HepG2 (cell line): ENCODE results near the gene DNLZ. TPM values are rescaled to one million over a fixed set of nuclear protein-coding genes. Genes with fewer than 3 reads are reported as not detected.
A peak's percentile ranks its signal among the peaks of the same experiment; 100 is the strongest.

ENCODE experiments used
- ARNT ChIP-seq: fragments of 450-650 bp; IDR thresholded peaks from 2 replicates; pipeline ENCODE4 v1.6.1; 2017
- ATF6 ChIP-seq: sonication (generic); formaldehyde crosslinking; conservative IDR thresholded peaks from 2 replicates; pipeline ENCODE4 v1.4.0; 2020; ENCODE audit warnings: missing genetic modification reagents
- ATF7 ChIP-seq, 2 experiments: fragments of 450-650 bp in 1 of 2; sonication (generic) in 1 of 2; formaldehyde crosslinking in 1 of 2; IDR thresholded peaks; 2 replicates each; pipeline versions ENCODE4 v1.4.0 to v1.6.1; 2016 to 2020; ENCODE audit warnings: antibody characterized with exemption in 1 of 2, mild to moderate bottlenecking in 1 of 2, missing genetic modification reagents in 1 of 2
- DMTF1 ChIP-seq: sonication (generic); formaldehyde crosslinking; IDR thresholded peaks from 2 replicates; pipeline ENCODE4 v1.4.0; 2020; ENCODE audit warnings: mild to moderate bottlenecking, missing genetic modification reagents
- ELK4 ChIP-seq: sonication (generic); formaldehyde crosslinking; IDR thresholded peaks from 2 replicates; pipeline ENCODE4 v1.9.0; 2021; ENCODE audit warnings: missing genetic modification reagents, borderline replicate concordance
- EZH2 ChIP-seq: conservative IDR thresholded peaks from 2 replicates; pipeline ENCODE4 v1.6.1; 2012; ENCODE audit warnings: mild to moderate bottlenecking, low read depth, low read length, moderate library complexity
- GABPB1 ChIP-seq: IDR thresholded peaks from 2 replicates; pipeline ENCODE4 v1.6.1; 2016; ENCODE audit warnings: mild to moderate bottlenecking, missing genetic modification reagents, moderate library complexity, missing compliant biosample characterization
- GATA4 ChIP-seq: sonication (generic); IDR thresholded peaks from 2 replicates; pipeline ENCODE4 v1.6.1; 2016; ENCODE audit warnings: antibody characterized with exemption, low read depth, borderline replicate concordance
- KMT2A ChIP-seq: sonication (generic); formaldehyde crosslinking; IDR thresholded peaks from 2 replicates; pipeline ENCODE4 v1.4.0; 2020; ENCODE audit warnings: missing genetic modification reagents
- MTERF4 ChIP-seq: sonication (generic); formaldehyde crosslinking; IDR thresholded peaks from 2 replicates; pipeline ENCODE4 v1.8.0; 2023; ENCODE audit warnings: mild to moderate bottlenecking, missing genetic modification reagents
- NFYB ChIP-seq: sonication (generic); formaldehyde crosslinking; IDR thresholded peaks from 2 replicates; pipeline ENCODE4 v1.4.0; 2020; ENCODE audit warnings: missing genetic modification reagents
- PRMT3 ChIP-seq: sonication (generic); formaldehyde crosslinking; IDR thresholded peaks from 2 replicates; pipeline ENCODE4 v1.8.1; 2022; ENCODE audit warnings: low read depth, mild to moderate bottlenecking, moderate library complexity, missing genetic modification reagents, borderline replicate concordance
- SP140L ChIP-seq: sonication (generic); formaldehyde crosslinking; IDR thresholded peaks from 2 replicates; pipeline ENCODE4 v1.4.0; 2020; ENCODE audit warnings: missing genetic modification reagents, borderline replicate concordance
- SRSF4 ChIP-seq: fragments of 200-400 bp; formaldehyde crosslinking; IDR thresholded peaks from one replicate; pipeline ENCODE4 v1.6.1; 2018; ENCODE audit warnings: mild to moderate bottlenecking, low read depth, low read length, moderate library complexity; ENCODE audit not compliant: poor library complexity, severe bottlenecking
- TBX3 ChIP-seq: fragments of 450-650 bp; IDR thresholded peaks from 2 replicates; pipeline ENCODE4 v1.6.1; 2017; ENCODE audit warnings: antibody characterized with exemption, mild to moderate bottlenecking, inconsistent platforms, borderline replicate concordance
- THAP11 ChIP-seq: IDR thresholded peaks from 2 replicates; pipeline ENCODE4 v1.6.1; 2016; ENCODE audit warnings: missing biosample characterization, missing genetic modification reagents
- ZBTB8A ChIP-seq: sonication (generic); formaldehyde crosslinking; IDR thresholded peaks from 2 replicates; pipeline ENCODE4 v1.4.0; 2020; ENCODE audit warnings: mild to moderate bottlenecking, low read depth, missing genetic modification reagents, borderline replicate concordance
- ZNF180 ChIP-seq: sonication (generic); formaldehyde crosslinking; IDR thresholded peaks from 2 replicates; pipeline ENCODE4 v1.4.0; 2020; ENCODE audit warnings: low read depth, missing genetic modification reagents, borderline replicate concordance
- ZNF264 ChIP-seq: sonication (generic); formaldehyde crosslinking; IDR thresholded peaks from 2 replicates; pipeline ENCODE4 v1.4.0; 2020; ENCODE audit warnings: missing genetic modification reagents
- ZNF629 ChIP-seq: sonication (generic); formaldehyde crosslinking; conservative IDR thresholded peaks from 2 replicates; pipeline ENCODE4 v1.5.0; 2020; ENCODE audit warnings: missing genetic modification reagents
- ZSCAN12 ChIP-seq: sonication (generic); formaldehyde crosslinking; IDR thresholded peaks from 2 replicates; pipeline ENCODE4 v1.9.0; 2021; ENCODE audit warnings: mild to moderate bottlenecking, missing genetic modification reagents
- polyA plus RNA-seq, 8 experiments: library from polyadenylated mRNA; depleted of rRNA in 3 of 8; stranded (reverse) in 7 of 8; unstranded in 1 of 8; fragments of >200 nt; fragmentation: Illumina TruSeq in 4 of 8; extraction: Trizol in 4 of 8; gene quantifications; 2 replicates each; pipeline versions ENCODE4 v1.2.1 to v1.2.3, GENCODE V29; 2011 to 2016; ENCODE audit warnings: low read depth in 4 of 8, missing spikeins in 1 of 8, mixed read lengths in 1 of 8; ENCODE audit not compliant: insufficient read depth in 1 of 8
- total RNA-seq, 5 experiments: library from RNA; depleted of rRNA; stranded (reverse); fragments of >200 nt; fragmentation: Illumina TruSeq; extraction: Trizol; gene quantifications; 2 replicates each; pipeline ENCODE4 v1.2.3, GENCODE V29; 2016; ENCODE audit warnings: low read depth in 1 of 5

Gene DNLZ
- total and polyA plus RNA-seq, 2 of the 13 experiments (the other 11 are each of a cell fraction or from before 2014, with no cell fraction given): 3.4 to 8.0 TPM

GRCh38 chr9:136410500-136411287 is 47.1 kb upstream of the DNLZ start, which contains the start of the genes ENTR1 and PMPCA (continued):
- TF ChIP-seq ARNT (no peak), ATF6 (no peak), MTERF4 (CRISPR knock-in tag) (no peak), PRMT3 (no peak), ATF7 (IDR thresholded peaks at IDR 0.05) (no peak), ATF7 (CRISPR knock-in tag; IDR thresholded peaks at IDR 0.05) (no peak), GATA4 (peak; percentile 38; the same call in 1 of the 2 replicates), KMT2A (CRISPR knock-in tag) (peak; percentile 88), TBX3 (no peak), ZSCAN12 (CRISPR knock-in tag) (no peak), EZH2 (no peak), NFYB (CRISPR knock-in tag) (no peak), ZNF180 (no peak), ELK4 (no peak), SP140L (no peak), ZBTB8A (CRISPR knock-in tag) (no peak), DMTF1 (CRISPR knock-in tag) (no peak), GABPB1 (CRISPR knock-in tag) (peak; percentile 97), ZNF629 (CRISPR knock-in tag) (0 out of 2 replicates have a peak, but pooled peaks have one; percentile 18), ZNF264 (no peak), THAP11 (peak; percentile 90), SRSF4 (no peak)
